SIG-M5 treated with dmso at 0.1 percent for 504 hours (cell line): ENCODE measurements around the gene GABRA4.

ENCODE experiments used
- DNase-seq: peaks from one replicate; lab custom pipeline; 2025; ENCODE audit not compliant: unreplicated experiment; lab: John Stamatoyannopoulos, UW

GABRA4 gene

DNA sequence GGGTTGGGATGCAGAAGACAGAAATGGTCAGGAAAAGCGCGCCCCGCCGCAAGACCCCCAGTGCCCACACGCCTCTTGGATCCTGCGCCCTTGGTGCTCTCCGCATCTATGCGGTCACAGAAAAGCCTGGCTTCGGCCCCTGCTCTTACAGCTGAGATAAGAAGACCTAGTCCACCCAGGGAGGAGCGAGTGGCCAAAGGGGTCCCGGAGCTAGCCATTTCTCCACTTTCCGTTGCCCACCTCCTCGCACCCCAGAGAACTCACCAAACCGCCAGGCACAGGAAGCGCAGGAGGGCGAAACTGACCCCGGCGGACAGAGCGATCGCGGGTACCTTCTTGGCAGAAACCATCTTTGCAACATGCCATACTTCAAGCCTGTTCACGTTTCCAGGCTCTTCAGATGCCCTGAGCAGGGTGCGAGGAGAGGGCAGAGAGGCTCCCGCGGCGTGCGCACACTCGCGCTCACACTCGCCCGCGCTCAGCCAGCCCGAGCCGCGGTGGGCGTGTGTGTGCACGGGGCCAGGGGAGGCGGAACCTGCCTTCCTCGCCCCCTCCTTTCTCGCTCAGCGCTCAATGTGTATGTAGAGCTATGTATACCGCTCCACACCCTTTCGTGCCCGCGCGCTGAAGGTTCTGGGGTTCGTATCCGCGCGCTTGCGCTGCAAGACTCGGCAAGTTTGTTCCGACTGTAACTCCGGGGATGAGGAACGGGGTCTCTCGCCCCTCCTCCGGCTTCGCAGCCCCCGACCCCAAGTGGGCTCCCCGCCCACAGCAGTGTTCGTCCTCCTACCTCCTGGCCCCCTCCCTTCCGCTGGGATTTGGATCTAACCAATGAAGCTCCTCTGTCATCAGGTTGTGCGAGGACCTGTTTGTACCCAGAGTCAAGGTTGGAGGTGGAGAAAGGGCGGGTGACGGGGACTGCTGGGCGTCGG is at the start of gene GABRA4:
Gene GABRA4, minus strand, starts transcription at position 507 of the 932 bp plus-strand sequence. Its CDS starts 157 bp downstream, at position 350.
- DNase-seq = no peak

DNA sequence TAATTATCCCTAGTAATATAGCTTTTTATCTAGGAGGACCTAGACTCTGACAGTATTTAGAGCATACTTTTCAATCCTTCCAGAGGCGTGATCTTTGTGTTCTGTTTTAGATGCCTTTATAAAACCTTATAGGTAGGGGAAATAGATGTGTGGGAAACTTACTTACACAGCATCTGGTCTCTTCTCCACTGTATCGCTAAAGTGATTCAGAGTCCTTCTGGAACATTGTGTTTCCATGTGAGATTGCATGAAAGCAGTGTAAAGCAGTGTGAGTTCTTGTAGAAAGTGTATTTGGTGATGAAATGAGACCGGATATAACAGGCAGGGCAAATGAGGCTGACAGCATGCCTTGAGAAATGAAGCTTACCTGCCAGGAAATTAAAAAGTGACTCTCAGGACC is 47.4 kb upstream of the GABRA4 start:
- no peak for DNase-seq

DNA sequence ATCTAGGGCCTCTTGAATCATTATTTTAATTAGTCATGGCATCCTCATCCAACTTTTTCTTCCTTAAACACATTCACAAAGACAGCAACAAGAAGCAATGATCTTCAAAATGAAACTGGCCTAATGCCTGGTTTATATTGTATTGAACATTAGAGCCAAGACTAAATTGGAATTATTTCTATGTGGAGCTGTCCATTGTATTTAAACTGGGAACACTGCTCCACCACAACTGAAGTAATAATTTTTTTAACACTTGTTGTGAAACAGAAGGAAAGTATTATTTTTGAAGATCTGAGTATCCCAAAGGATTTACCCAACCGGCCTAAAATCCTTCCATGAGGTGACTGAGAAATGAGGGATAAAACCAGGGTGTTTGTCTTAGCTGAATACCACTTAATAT is 44.9 kb upstream of the GABRA4 start:
- DNase-seq = no peak

DNA sequence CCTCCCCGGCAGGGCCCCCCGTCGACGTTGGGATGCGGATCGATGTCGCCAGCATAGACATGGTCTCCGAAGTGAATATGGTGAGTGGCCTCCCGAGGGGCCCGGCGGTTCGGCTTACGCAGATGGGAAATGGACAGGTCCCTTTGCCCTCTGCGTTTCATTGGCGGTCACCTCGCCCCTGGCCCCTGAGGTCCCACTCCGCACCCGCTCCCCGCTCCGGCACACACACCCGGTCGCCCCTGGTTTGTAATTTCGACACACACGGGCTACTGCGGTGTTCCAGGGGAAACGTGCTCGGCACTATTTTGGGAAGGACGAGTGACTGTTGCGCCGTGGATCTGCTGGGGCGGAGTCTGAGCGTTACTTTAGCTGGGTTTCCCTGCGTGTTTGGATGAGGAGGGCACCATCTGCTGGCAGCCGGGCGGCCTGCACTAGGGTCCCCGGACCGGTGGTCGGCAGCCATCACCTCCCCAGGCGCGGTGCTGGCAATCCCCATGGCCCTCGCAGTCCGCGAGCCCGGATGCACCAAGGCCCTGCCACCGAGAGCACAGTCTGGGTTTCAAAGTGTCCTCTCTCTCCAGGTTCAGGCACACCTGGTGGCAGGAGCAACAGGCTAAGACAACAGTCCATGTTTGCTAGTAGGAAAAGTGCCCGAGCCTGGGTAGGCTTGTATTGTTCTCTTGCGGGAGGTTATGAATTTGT is 39.2 kb upstream of the GABRA4 start:
- DNase-seq = peak; percentile 61

DNA sequence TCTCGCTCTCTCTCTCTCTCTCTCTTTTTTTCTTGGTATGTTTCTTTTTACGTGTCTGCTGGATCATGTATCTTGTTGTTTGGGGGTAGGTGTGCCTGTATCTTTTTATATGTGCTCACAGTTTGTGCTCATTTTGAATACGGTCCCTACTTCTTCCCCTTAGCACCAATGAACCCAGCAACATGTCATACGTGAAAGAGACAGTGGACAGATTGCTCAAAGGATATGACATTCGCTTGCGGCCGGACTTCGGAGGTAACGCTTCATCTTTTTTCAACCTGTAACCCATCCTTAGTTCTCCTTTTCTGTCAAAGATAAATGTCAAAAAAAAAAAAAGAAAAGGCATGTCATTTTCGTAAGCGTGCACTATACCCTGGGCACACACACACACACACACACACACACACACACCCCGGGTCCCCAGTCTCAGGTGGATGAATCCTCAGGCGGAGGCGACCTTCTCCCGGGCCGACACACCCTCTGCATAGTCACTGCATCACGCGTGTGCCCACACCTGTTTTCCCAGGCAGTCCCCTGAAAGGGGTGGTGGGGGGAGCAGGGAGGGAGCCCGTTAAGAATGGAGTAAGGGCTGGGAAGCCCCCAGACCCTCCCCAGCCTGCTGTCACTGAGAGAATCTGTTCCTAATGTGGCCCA is 38.5 kb upstream of the GABRA4 start:
- DNase-seq = no peak

DNA sequence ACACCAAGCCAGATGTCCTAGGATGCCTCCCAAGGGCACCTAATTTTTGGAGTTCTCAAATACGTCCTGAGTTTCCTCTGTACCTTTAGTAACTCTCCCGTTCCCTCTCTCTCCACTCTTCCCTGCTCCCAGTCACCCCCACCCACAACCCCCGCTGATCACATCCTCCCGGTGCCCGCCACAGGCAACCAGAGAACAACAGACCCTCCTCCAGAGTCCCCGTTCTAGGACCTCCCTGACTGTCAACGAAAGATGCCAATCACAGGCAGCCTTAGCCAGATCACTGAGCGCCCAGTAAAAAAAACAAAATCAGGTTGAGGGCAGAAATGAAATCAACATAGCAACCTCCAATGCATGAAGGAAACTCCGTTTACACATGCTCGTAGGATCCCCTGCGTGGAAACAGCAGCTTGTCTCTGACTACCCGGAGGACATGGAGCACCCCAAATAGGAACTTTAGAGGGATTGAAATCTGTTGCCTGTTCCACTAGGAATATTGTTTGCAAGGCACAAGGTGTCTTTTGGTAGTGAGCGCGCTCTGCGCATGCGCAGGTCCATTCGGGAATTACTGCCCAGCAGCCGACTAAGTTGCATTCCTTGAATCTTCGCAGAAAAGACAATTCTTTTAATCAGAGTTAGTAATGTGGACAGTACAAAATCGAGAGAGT is 37.8 kb upstream of the GABRA4 start, which contains the start of gene GABRB1:
Gene GABRB1, plus strand, starts transcription at position 557 of the 668 bp plus-strand sequence.
- no peak for DNase-seq

DNA sequence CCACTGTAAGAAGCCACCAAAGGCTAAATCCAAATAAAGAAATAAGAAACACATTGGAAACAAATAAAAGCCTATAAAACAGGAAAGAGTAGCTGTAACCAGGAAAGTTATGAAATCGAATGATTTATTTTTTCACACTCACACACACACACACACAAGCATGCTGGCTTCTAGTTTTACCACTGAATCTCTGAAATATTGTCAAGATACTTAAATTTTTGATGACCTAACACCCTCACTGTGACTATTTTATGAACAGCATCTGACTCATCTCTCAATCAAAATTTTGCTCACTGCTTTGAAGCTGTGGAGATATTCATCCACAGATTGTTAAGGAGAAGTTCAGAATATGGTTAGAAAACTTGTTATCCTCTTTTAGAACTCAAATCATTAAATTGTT is 24.1 kb upstream of the GABRA4 start:
- DNase-seq = no peak

DNA sequence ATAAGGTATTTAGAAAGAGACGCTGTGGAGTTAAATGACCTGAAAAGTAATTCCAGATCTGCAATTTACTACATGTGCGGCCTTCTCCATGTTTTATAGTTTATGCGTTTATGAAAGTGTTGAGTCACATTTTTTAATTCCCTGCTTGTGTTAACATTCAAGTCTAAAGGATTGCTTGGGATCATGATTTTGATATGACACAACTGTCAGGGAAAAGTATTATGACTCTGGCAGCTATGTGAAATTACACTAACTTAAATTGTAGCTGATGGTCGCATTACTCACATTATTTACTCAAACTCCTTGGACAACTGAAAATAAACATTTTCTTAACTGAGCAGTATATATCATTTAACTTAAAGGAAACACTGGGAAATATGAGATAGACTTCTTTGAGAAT is 23.7 kb upstream of the GABRA4 start:
- DNase-seq = no peak

DNA sequence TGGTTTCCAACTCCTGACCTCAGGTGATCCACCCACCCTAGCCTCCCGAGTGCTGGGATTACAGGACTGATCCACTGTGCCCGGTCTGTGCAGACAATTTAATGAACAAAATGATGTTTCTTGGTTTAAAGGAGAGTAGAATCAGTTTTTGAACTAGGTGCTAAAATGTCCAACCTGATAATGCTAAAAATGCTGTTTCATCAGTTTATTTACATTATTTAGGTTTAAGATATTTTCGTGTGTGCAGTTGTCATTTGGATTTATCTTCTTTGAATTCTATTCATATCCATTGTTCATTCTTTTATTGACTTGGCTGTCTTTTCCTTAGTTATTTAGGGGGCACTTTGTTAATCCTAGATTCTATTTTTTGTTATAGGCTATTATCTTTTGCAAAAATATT is 20.0 kb upstream of the GABRA4 start:
- no peak for DNase-seq

DNA sequence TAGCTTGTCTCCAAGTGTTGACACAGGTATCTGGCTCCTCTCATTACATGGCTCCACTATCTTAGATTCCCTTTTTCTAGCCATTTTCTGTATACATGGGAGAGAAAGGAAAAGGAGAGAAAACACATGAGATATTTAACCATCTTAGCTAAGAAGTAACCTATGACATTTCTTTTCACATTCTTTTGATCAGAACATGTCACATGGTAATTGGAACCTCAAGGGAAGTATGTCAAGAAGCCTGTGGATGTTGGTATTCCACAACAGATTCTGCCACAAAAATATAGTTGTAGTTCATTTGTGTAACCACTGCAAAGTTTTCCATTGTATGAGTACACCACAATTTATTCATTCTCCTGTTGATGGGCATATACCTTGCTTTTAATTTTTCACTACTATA is 19.3 kb upstream of the GABRA4 start:
- no peak for DNase-seq

DNA sequence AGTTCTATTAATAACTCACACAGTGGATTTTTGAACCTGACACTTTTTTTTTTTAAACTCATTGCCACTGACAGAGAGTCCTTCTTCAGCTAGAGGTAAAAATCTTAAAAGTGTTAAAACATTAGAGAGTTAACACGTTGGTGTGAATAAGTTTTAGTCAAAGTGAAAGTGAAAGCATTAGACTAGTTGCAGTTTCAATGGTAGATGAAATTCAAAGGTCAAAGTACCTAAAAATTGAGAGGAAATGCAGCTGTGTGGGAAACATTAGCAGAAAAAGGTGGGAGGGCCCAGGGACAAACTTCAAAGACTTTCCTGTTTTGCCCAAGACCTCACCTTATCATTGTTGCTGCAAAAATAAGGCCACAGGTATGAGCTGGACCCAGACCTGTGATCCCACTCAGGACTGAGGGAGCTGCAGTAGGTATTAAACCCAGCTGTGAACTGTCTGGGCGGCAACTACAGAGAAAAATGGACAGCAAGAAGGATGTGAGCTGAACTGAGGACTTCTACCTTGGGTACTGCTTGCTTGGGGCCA is 17.6 kb upstream of the GABRA4 start:
- DNase-seq = peak; percentile 6

DNA sequence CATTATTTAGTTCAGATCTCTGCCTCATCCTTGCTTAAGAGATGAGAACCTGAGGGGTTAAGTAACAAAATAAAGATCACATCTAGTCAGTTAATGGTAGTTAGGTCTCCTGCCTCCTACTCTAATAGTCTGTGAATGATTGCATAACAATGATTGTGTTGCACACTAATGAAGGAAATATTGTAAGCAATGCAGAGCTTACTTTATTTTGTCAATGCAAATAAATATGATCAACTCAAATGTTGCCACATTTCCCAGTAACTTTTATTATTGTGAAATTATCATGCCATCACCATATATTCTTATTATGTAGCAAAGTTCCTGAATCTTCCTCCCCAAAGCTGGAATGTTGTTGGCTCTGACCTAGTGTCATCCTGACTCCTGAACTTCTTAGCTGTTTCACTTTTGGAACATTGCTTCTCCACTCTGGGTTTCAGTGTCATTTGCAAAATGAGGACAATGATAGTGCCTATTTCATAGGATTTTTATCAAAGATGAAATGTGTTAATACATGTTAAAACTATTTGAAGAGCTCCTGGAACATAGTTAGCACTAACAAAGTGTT is 17.0 kb upstream of the GABRA4 start:
- DNase-seq = no peak

DNA sequence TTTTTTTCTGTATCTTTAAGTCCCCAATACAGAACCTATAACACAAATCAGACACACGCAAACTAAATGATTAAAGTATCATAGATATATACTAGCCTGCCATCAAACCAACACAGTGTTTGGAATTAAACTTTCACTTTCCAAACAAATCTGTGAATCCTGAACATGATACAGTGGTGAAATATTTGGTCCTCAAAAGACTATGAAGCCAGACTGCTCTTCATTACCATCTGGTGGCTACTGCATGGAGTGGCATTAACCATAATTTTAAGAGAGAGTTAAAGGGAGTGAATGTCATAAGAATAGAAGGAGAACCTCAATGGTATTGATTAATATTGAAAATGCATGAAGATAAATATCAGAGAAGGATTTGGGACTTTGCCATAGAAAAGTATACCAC is 9.2 kb upstream of the GABRA4 start:
- DNase-seq = peak; percentile 28

DNA sequence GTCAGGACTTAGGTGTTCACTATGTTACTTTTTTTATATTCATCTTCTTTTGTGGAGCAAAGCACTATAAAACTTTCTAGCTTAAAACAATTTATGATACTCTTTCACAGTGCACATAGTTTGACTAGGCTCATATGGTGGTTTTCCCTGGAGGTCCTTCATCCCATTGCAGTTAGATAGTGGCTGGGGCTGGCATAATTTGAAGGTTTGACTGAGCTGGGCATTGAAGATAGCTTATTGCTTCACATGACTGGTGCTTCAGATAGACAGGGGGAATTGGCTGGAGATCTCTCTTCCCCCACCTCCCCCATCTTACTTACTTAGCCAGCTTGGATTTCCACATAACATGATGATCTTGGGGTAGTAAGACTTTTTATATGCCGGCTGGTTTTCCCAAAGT is 7.0 kb upstream of the GABRA4 start:
- DNase-seq = no peak

DNA sequence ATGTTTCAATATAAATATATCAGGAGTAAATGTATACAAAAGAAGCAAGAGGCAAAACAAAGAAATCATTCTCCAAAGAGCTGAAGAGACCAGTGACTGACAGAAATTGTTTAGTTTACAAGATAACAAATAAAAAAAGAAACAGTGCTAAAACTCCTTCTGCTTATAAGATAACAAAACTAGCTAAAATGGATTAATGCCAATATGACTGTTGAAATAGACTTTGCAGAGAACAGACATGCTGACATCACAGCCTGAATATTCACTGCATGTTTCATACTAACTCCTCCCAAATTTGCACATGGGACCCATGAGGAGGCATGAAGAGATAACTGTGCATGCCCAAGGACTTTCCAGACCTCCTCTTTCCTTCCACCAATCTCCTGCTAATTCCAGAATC is 6.2 kb upstream of the GABRA4 start:
- no peak for DNase-seq

DNA sequence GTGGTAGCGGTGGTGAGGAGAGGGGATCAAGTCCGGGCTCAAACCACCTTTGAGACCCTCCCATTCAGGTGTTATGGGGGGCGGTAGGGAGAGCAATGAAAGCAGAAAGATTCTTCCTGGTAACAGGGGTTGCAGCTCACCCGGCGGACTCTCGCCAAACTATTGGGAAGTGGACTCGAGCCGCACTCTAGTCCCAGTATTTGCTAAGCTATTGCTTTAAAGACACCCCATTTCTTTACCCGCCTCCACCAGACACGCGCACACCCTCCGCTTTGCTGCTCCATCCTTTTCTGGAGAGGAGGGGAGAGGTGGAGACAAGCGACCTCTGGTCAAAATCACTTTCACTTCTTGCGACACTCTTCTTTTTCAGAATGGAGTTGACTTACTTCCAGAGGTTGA is 625 bp upstream of the GABRA4 start:
- no peak for DNase-seq

DNA sequence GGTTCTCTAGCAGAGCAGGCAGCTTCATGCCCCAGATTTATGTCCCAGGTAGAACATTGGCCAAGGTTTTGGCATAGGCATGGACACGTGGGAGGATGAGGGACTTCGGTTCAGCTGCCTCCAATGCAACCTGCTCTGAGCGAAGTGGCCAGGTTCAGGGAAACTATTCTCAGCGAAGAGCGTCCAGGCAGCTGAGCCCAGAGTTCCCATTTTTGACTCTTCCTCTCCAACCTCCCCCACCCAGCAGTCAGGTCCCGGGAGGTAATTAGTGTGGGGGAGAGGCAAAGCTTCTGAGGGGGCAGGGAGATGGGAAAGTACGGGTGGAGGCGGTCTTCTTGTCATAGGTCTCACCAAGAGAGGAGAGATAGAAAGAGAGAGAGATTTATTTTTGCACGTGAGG is 1.0 kb downstream of the GABRA4 start:
- no peak for DNase-seq

DNA sequence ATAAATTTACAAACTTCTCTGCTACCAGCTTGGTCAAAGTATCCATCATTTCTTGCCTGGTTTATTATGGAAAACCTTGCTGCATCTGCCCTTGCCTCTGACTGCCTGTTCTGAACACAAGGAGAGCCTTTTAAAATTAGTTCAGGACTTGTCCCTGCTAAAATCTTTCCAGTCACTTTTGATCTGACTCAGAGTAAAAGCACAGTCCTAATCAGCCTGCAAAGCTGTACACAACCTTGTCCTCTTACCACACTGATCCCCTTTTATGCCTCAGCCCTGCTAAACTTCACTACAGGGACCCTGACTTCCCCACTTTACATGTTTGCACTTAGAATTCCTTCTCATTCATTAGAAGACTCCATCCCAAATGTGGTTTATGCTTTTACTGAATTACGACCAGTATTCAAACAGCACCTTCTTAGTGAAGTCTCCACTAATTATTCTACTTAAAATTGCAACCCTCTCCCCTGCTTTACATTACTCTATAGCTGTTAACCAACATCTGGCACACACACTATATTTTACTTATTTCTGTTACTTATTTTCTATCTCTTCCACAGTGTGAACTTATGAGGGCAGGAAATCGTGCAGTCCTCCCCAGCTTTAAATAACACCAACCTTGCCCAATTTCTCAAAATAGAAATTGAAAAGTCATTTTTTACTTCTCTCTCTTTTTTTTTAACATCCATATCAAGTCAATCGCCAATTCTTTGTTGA is 6.3 kb downstream of the GABRA4 start:
- DNase-seq = peak; percentile 75

DNA sequence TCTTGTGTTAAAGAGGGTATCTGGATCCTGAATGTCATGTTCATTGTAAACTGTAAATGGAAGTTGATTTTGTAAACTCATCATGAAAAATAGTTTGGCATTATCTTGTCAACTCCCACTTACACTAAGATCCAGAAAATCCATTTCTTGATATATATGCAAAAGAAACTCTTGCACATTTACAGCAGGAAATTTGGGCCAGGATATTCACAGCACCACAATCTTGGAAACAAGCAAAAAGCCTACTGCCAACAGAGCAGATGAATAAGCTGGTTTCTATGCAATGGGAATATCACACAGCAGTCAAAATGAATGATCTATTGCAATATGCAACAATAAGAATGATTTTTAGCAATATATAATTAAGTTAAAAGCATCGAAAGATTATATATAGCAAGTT is 8.6 kb downstream of the GABRA4 start:
- DNase-seq = no peak

DNA sequence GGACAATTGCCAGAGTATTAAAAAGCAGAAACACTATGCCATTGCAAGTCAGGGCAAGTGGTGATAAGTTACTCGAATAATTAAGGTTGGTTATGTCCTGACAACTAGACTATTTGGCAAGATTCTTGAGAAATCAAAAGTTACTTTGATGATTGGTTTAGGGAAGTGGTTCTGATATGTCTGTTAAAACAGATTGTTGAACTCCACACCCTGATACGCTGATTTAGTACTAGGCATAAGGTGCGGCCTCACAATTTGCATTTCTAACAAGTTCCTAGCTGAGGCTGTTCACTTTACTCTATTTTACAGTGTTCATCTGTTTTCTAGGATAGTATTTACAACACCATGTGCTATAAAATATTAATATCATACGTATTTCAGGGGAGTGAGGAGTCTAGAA is 12.5 kb downstream of the GABRA4 start:
- DNase-seq = no peak
